Neural progenitor cell (in vitro differentiated cells): ENCODE results near the gene E2F8.

Experiments
- EZH2 ChIP-seq: fragments of 200-600 bp; sonication (generic); IDR thresholded peaks from 2 replicates; pipeline ENCODE4 v1.6.1; 2017; ENCODE audit warnings: antibody characterized with exemption, mild to moderate bottlenecking, moderate library complexity
- TF ChIP-seq, protein P1 (sequence below): fragments of 200-600 bp; sonication (generic); IDR thresholded peaks from 2 replicates; pipeline ENCODE4 v1.5.1; 2017; ENCODE audit warnings: antibody characterized with exemption, mild to moderate bottlenecking

DNA sequence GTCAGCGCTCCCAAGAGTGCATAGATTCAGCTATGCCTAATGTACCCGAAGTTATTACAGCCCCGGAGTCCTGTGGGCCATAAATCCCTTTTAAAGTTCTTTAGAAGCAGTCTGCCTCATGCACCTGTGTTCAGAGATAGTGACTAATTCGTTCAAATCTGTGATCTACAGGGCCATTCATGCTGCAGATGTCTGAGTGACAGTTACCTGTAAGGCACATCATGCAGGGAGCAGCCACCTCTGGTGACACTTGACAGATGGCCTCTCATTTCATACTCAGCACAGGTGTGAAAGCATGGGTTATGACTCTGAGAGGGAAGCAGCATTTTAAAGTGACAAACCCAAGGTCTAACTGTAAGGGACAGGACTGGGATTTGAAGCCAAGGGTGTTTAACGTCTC is 2.4 kb upstream of the E2F8 start:
- TF ChIP-seq, protein P1, sequence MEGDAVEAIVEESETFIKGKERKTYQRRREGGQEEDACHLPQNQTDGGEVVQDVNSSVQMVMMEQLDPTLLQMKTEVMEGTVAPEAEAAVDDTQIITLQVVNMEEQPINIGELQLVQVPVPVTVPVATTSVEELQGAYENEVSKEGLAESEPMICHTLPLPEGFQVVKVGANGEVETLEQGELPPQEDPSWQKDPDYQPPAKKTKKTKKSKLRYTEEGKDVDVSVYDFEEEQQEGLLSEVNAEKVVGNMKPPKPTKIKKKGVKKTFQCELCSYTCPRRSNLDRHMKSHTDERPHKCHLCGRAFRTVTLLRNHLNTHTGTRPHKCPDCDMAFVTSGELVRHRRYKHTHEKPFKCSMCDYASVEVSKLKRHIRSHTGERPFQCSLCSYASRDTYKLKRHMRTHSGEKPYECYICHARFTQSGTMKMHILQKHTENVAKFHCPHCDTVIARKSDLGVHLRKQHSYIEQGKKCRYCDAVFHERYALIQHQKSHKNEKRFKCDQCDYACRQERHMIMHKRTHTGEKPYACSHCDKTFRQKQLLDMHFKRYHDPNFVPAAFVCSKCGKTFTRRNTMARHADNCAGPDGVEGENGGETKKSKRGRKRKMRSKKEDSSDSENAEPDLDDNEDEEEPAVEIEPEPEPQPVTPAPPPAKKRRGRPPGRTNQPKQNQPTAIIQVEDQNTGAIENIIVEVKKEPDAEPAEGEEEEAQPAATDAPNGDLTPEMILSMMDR: no peak
- no peak for TF ChIP-seq EZH2
